Liver (tissue), 9 donors: ENCODE measurements around the gene AXIN1. TPM values are rescaled to one million over a fixed set of nuclear protein-coding genes. Genes with fewer than 3 reads are reported as not detected.

ENCODE experiments used
- DNase-seq: peaks from one replicate; pipeline ENCODE4 v3.0.0-alpha.2; 2017; ENCODE audit warnings: low spot score
- H3K27ac ChIP-seq, 2 donors: one replicate each; pipeline ENCODE4 v1.7.0; 2013; ENCODE audit warnings: inconsistent platforms in 2 of 2, low read length in 2 of 2, control low read depth in 1 of 2, low read depth in 1 of 2, mild to moderate bottlenecking in 1 of 2
- H3K27me3 ChIP-seq, 4 donors: one replicate each; pipeline versions ENCODE4 v1.6.1 to v1.7.0; 2013; ENCODE audit warnings: low read length in 3 of 4, inconsistent platforms in 1 of 4, mild to moderate bottlenecking in 1 of 4, moderate library complexity in 1 of 4; ENCODE audit not compliant: control insufficient read depth in 4 of 4, insufficient read depth in 4 of 4
- H3K36me3 ChIP-seq, 4 donors: one replicate each; pipeline versions ENCODE4 v1.6.1 to v1.7.0; 2013; ENCODE audit warnings: low read length in 3 of 4, mild to moderate bottlenecking in 3 of 4, low read depth in 1 of 4, moderate library complexity in 1 of 4; ENCODE audit not compliant: control insufficient read depth in 4 of 4, insufficient read depth in 3 of 4
- H3K4me1 ChIP-seq, 4 donors: one replicate each; pipeline versions ENCODE4 v1.6.1 to v1.7.0; 2013; ENCODE audit warnings: low read length in 3 of 4, mild to moderate bottlenecking in 3 of 4, moderate library complexity in 1 of 4; ENCODE audit not compliant: control insufficient read depth in 4 of 4, insufficient read depth in 4 of 4
- H3K4me3 ChIP-seq, 3 donors: one replicate each; pipeline versions ENCODE4 v1.6.1 to v1.7.0; 2013; ENCODE audit warnings: low read length in 3 of 3, control low read depth in 1 of 3, low read depth in 1 of 3, mild to moderate bottlenecking in 1 of 3
- H3K9ac ChIP-seq, 2 donors: one replicate each; pipeline ENCODE4 v1.7.0; 2013; ENCODE audit warnings: low read length in 2 of 2, mild to moderate bottlenecking in 2 of 2, moderate library complexity in 2 of 2, control low read depth in 1 of 2, low read depth in 1 of 2
- H3K9me3 ChIP-seq, 4 donors: one replicate each; pipeline versions ENCODE4 v1.6.1 to v1.7.0; 2013; ENCODE audit warnings: low read length in 3 of 4; ENCODE audit not compliant: control insufficient read depth in 4 of 4
- ATF3 ChIP-seq: IDR thresholded peaks from 2 replicates; pipeline ENCODE4 v1.6.1; 2016; ENCODE audit warnings: antibody characterized with exemption
- EGR1 ChIP-seq, 2 donors: IDR thresholded peaks; 2 replicates each; pipeline ENCODE4 v1.6.1; 2016 to 2018; ENCODE audit warnings: antibody characterized with exemption in 2 of 2, low read depth in 2 of 2
- FOXA1 ChIP-seq: IDR thresholded peaks from 2 replicates; pipeline ENCODE4 v1.6.1; 2016; ENCODE audit warnings: antibody characterized with exemption
- FOXA2 ChIP-seq: IDR thresholded peaks from 2 replicates; pipeline ENCODE4 v1.6.1; 2016; ENCODE audit warnings: antibody characterized with exemption
- GABPA ChIP-seq, 2 donors: IDR thresholded peaks in 1 of 2; conservative IDR thresholded peaks in 1 of 2; 2 replicates each; pipeline ENCODE4 v1.6.1; 2016; ENCODE audit warnings: antibody characterized with exemption in 2 of 2, mild to moderate bottlenecking in 1 of 2, moderate library complexity in 1 of 2
- HNF4A ChIP-seq, 2 donors: conservative IDR thresholded peaks; 2 replicates each; pipeline ENCODE4 v1.6.1; 2016; ENCODE audit warnings: antibody characterized with exemption in 2 of 2, mild to moderate bottlenecking in 2 of 2
- JUND ChIP-seq, 2 donors: IDR thresholded peaks; 2 replicates each; pipeline ENCODE4 v1.6.1; 2016; ENCODE audit warnings: antibody characterized with exemption in 2 of 2
- MAX ChIP-seq: IDR thresholded peaks from 2 replicates; pipeline ENCODE4 v1.6.1; 2016; ENCODE audit warnings: antibody characterized with exemption
- NR2F2 ChIP-seq: IDR thresholded peaks from 2 replicates; pipeline ENCODE4 v1.6.1; 2016; ENCODE audit warnings: antibody characterized with exemption
- RAD21 ChIP-seq, 2 donors: IDR thresholded peaks; 2 replicates each; pipeline ENCODE4 v1.6.1; 2016; ENCODE audit warnings: antibody characterized with exemption in 2 of 2, mild to moderate bottlenecking in 2 of 2
- RXRA ChIP-seq, 2 donors: IDR thresholded peaks; 2 replicates each; pipeline ENCODE4 v1.6.1; 2017 to 2018; ENCODE audit warnings: antibody characterized with exemption in 2 of 2, mild to moderate bottlenecking in 1 of 2
- SP1 ChIP-seq: IDR thresholded peaks from 2 replicates; pipeline ENCODE4 v1.6.1; 2018; ENCODE audit warnings: antibody characterized with exemption, mild to moderate bottlenecking
- TAF1 ChIP-seq: conservative IDR thresholded peaks from 2 replicates; pipeline ENCODE4 v1.6.1; 2016; ENCODE audit warnings: antibody characterized with exemption, mild to moderate bottlenecking
- YY1 ChIP-seq: IDR thresholded peaks from 2 replicates; pipeline ENCODE4 v1.6.1; 2016; ENCODE audit warnings: antibody characterized with exemption, mild to moderate bottlenecking
- ZBTB33 ChIP-seq: IDR thresholded peaks from 2 replicates; pipeline ENCODE4 v1.6.1; 2016; ENCODE audit warnings: antibody characterized with exemption
- WGBS: extraction: QIAGEN DNeasy Blood & Tissue Kit; methylation state at CpG from one replicate; pipeline ENCODE4 v1.1.7; 2013; 5-methylcytosine and 5-hydroxymethylcytosine counted together
- polyA plus RNA-seq, 2 donors: library from polyadenylated mRNA; stranded (reverse) in 1 of 2; unstranded in 1 of 2; fragments of 200-250 nt in 1 of 2; fragments of >200 nt in 1 of 2; fragmentation: Nextera tagmentation in 1 of 2; extraction: Ambion mirVana in 1 of 2; gene quantifications; one replicate each; pipeline versions ENCODE4 v1.2.1 to v1.2.3, GENCODE V29; 2013 to 2015
- total RNA-seq, 2 donors: library from RNA; depleted of rRNA; stranded (reverse); fragments of >200 nt; gene quantifications; one replicate each; pipeline ENCODE4 v1.2.3, GENCODE V29; 2014
- TF ChIP-seq, protein P1 (sequence below): fragments of 150-350 bp; IDR thresholded peaks from 2 replicates; pipeline ENCODE4 v1.5.1; 2017; ENCODE audit warnings: improper control_type of control experiment, low read depth, low read length; ENCODE audit not compliant: missing input control
- TF ChIP-seq, protein P2 (sequence below): IDR thresholded peaks from 2 replicates; pipeline ENCODE4 v1.6.1; 2016; ENCODE audit warnings: antibody characterized with exemption, mild to moderate bottlenecking
- donor health status: healthy.
- donor health status: healthy.
- donor health status: healthy.
- donor health status: healthy.
- donor health status: healthy.

The AXIN1 gene
- total and polyA plus RNA-seq, 4 donors: 2.0 to 10.3 (median 7.9) TPM

DNA sequence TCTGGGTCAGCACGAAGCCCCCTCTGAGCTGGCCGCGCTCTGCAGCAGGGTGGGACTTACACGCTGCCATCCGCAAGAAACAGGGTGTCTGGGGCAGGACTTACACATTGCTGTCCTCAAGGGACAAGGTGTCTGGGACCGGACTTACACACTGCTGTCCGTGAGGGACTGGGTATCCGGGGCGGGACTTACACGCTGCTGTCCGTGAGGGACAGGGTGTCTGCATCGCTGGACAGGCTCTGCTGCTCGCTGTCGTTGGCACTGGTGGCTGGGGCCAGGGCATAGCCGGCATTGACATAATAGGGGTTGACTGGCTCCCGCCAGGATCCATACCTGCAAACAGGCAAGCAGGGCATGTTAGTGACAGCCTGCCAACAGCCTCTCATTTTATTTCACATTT lies 38.2 kb downstream of the AXIN1 start:
- TF ChIP-seq HNF4A (conservative IDR thresholded peaks at IDR 0.05) (no peak), EGR1 (IDR thresholded peaks at IDR 0.05; ENCODE audit: low read depth in 2 of 2) (no peak), JUND (IDR thresholded peaks at IDR 0.05) (no peak), FOXA2 (no peak), ATF3 (no peak), NR2F2 (no peak), MAX (no peak), FOXA1 (no peak), RXRA (IDR thresholded peaks at IDR 0.05) (no peak), SP1 (no peak)
- 96% methylated on average over 16 of the region's 16 CpGs for WGBS
- Histone ChIP-seq H3K27ac (no peak overlapping the region), H3K36me3 (peaks cover 0 to 32% (median 8%) of the 10 kb centered on the region in 4 donors), H3K9me3 (no peaks in the 10 kb centered on the region), H3K4me1 (no peaks in the 10 kb centered on the region), H3K4me3 (no peak overlapping the region), H3K9ac (no peak overlapping the region), H3K27me3 (no peaks in the 10 kb centered on the region)
- DNase-seq: no peak

DNA sequence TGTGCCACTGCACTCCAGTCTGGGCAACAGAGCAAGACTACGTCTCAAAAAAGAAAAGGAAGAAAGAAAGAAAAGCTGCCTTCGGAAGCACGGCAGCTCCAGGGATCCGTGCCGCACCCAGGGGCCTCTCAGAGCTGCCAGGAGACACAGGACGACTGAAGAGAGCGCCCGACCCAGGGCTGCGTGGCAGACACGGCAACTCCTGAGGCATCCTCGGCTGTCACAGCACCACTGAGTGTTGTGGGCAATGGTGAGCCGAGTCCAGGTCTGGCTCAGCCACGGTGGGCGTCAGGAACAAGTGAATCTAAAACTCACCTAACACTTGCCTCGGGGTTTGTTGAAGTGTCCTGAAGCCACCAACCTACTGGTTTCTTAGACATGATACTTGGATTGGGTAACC lies 40.8 kb downstream of the AXIN1 start:
- H3K27ac ChIP-seq: no peak overlapping the region
- no peaks in the 10 kb centered on the region for H3K9me3 ChIP-seq
- TF ChIP-seq GABPA (IDR thresholded peaks at IDR 0.05 in 1 of 2, conservative IDR thresholded peaks at IDR 0.05 in 1 of 2) (no peak), RXRA (IDR thresholded peaks at IDR 0.05) (no peak), JUND (IDR thresholded peaks at IDR 0.05) (no peak), ZBTB33 (no peak), YY1 (no peak), NR2F2 (no peak), HNF4A (conservative IDR thresholded peaks at IDR 0.05) (no peak), EGR1 (IDR thresholded peaks at IDR 0.05; ENCODE audit: low read depth in 2 of 2) (no peak), RAD21 (IDR thresholded peaks at IDR 0.05) (no peak), TAF1 (no peak), SP1 (no peak), ATF3 (no peak)
- TF ChIP-seq, protein P1, sequence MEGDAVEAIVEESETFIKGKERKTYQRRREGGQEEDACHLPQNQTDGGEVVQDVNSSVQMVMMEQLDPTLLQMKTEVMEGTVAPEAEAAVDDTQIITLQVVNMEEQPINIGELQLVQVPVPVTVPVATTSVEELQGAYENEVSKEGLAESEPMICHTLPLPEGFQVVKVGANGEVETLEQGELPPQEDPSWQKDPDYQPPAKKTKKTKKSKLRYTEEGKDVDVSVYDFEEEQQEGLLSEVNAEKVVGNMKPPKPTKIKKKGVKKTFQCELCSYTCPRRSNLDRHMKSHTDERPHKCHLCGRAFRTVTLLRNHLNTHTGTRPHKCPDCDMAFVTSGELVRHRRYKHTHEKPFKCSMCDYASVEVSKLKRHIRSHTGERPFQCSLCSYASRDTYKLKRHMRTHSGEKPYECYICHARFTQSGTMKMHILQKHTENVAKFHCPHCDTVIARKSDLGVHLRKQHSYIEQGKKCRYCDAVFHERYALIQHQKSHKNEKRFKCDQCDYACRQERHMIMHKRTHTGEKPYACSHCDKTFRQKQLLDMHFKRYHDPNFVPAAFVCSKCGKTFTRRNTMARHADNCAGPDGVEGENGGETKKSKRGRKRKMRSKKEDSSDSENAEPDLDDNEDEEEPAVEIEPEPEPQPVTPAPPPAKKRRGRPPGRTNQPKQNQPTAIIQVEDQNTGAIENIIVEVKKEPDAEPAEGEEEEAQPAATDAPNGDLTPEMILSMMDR: no peak
- TF ChIP-seq, protein P2, sequence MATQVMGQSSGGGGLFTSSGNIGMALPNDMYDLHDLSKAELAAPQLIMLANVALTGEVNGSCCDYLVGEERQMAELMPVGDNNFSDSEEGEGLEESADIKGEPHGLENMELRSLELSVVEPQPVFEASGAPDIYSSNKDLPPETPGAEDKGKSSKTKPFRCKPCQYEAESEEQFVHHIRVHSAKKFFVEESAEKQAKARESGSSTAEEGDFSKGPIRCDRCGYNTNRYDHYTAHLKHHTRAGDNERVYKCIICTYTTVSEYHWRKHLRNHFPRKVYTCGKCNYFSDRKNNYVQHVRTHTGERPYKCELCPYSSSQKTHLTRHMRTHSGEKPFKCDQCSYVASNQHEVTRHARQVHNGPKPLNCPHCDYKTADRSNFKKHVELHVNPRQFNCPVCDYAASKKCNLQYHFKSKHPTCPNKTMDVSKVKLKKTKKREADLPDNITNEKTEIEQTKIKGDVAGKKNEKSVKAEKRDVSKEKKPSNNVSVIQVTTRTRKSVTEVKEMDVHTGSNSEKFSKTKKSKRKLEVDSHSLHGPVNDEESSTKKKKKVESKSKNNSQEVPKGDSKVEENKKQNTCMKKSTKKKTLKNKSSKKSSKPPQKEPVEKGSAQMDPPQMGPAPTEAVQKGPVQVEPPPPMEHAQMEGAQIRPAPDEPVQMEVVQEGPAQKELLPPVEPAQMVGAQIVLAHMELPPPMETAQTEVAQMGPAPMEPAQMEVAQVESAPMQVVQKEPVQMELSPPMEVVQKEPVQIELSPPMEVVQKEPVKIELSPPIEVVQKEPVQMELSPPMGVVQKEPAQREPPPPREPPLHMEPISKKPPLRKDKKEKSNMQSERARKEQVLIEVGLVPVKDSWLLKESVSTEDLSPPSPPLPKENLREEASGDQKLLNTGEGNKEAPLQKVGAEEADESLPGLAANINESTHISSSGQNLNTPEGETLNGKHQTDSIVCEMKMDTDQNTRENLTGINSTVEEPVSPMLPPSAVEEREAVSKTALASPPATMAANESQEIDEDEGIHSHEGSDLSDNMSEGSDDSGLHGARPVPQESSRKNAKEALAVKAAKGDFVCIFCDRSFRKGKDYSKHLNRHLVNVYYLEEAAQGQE: no peak
- H3K27me3 ChIP-seq: no peaks in the 10 kb centered on the region
- H3K9ac ChIP-seq: no peak overlapping the region
- no peak overlapping the region for H3K4me3 ChIP-seq
- DNase-seq: no peak
- H3K4me1 ChIP-seq: no peaks in the 10 kb centered on the region
- peaks cover 3 to 38% (median 11%) of the 10 kb centered on the region in 4 donors for H3K36me3 ChIP-seq
- 96% methylated on average over 15 of the region's 15 CpGs for WGBS
